ENCODE data around the gene CCDC138.

The CCDC138 gene

GRCh38 chr2:108898315-108899082, 111.9 kb downstream of the CCDC138 start:
- no peak for DNase-seq

- no peak for DNase-seq
Measured at GRCh38 chr2:108904680-108905079, 118.1 kb downstream of the CCDC138 start.

- no peak for DNase-seq
Measured at GRCh38 chr2:108905176-108905575, 118.6 kb downstream of the CCDC138 start.

- DNase-seq, result no peak
Measured at GRCh38 chr2:108905906-108906305, 119.3 kb downstream of the CCDC138 start.

DNA sequence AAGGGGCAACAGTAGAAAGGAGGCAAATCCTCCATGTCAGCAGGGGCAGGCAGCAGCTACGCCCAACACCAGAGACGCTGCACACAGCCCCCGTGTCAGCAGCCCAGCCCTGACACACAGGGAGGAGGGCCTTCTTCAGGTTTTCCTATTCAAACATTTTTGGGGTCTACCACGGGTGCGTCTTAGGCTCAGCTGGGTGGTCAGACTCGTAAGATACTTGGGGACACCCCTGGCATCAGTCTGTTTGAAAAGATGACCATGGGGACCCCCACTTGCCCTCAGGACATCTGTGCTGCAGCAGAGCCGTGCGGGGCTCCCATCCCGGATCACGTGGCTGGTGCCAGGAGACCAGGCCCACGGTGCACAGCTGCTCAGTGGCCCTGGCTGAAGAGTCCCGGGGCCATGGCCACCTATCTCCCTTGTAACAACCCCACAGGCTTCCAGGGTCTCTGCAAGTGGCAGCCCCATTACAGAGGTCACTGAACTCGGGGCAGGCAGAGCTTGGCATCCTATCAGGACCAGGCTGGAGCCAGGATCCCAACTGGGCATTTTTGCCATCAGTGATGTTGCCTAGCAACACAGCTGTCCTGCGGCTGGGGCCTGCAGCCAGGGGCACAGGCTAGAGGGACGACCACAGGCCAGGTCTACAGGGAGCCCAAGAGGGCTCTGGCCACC, 120.0 kb downstream of the CCDC138 start:
- DNase-seq, result no peak

- DNase-seq, result no peak
Measured at GRCh38 chr2:108907822-108908712, 121.5 kb downstream of the CCDC138 start.

GRCh38 chr2:108908713-108909070, 122.1 kb downstream of the CCDC138 start:
- DNase-seq, result no peak

- no peak for DNase-seq
Measured at GRCh38 chr2:108909275-108909823, 122.8 kb downstream of the CCDC138 start.

- no peak for DNase-seq
Measured at GRCh38 chr2:108910011-108910431, 123.5 kb downstream of the CCDC138 start.

DNA sequence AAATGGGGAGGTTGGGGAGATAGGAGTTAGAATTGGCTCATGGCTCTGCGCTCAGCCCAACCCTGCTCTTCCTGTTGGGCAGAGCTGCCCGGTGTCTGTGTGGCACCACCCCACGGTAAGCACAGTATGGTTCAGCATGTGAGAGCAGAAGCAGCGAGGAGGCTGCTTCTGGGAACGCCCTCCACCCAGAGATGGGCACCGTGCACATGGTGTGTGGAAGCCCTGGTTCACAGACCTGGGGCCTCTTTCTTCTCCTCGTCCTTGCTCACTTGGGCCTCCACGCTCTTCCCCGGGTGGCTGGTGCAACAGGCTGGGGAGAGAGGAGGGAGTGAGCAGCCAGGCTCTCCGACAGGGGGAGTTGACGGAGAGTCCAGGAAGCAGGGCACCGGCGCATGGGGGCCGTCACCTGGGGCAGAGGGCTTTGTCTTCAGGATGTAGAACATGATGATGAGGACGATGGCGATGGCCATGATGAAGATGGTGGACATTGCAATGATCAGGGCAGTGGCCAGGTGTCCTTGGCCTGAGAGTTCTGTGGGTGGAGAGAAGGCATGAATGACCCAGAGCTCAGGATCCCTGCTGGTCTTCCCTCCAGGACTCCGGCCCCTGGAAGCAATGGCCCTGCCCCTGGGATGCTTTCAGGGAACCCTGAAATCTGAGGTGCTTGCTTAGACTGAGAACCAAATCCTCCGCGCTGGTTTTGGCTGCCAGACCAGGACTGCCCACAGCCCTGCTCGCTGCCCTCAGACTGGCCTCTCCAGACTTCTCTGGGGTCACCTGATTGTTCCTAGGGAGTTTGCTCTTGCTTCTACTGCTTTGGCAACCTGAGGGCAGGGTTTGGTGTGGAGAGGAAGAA, 124.2 kb downstream of the CCDC138 start:
- DNase-seq, result no peak

GRCh38 chr2:108911401-108911800, 124.8 kb downstream of the CCDC138 start:
- no peak for DNase-seq

- DNase-seq, result no peak
Measured at GRCh38 chr2:108911807-108912628, 125.4 kb downstream of the CCDC138 start.

DNA sequence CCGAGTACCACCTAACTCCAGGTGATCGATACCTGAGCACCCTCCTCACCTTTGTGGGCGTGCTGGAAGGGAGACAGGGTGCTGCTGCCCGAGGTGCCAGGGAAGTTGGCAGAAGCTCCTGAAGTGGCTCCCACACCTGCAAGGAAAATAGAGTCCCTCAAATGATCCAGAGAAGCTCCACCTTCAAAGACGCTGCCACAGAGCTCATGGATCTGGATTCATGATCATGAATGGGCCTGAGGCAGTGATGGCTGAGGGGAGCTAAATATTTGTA, 126.0 kb downstream of the CCDC138 start:
- DNase-seq, result no peak

GRCh38 chr2:108916122-108916795, 129.7 kb downstream of the CCDC138 start:
- no peak for DNase-seq

- no peak for DNase-seq
Measured at GRCh38 chr2:108916796-108917421, 130.3 kb downstream of the CCDC138 start.

GRCh38 chr2:108917526-108917925, 131.0 kb downstream of the CCDC138 start:
- no peak for DNase-seq

- no peak for DNase-seq
Measured at GRCh38 chr2:108918156-108918874, 131.7 kb downstream of the CCDC138 start.

DNA sequence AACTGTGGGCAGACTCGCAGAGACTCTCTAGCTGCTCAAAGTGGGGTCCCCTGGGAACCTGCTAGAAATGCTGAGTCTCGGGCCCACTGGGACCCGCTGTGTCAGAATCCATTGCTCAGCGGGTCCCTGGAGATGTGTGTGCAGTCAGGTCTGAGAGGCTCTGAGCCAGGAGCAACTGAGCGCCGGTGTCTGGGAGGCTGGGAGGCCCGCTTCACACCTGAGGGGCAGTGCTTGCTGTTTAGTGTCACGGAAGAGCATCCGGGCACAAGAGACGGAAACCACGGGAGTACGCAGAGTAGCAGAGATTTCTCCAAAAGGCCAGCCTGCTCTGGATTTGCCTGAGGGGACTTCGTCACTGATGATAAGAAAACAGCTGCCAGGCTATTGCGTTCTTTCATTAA, 132.4 kb downstream of the CCDC138 start:
- DNase-seq, result no peak

- no peak for DNase-seq
Measured at GRCh38 chr2:108919571-108920373, 133.2 kb downstream of the CCDC138 start.
